ENCODE results near the gene RPL10.
A peak's percentile ranks its signal among the peaks of the same experiment; 100 is the strongest.

RPL10 gene

DNA sequence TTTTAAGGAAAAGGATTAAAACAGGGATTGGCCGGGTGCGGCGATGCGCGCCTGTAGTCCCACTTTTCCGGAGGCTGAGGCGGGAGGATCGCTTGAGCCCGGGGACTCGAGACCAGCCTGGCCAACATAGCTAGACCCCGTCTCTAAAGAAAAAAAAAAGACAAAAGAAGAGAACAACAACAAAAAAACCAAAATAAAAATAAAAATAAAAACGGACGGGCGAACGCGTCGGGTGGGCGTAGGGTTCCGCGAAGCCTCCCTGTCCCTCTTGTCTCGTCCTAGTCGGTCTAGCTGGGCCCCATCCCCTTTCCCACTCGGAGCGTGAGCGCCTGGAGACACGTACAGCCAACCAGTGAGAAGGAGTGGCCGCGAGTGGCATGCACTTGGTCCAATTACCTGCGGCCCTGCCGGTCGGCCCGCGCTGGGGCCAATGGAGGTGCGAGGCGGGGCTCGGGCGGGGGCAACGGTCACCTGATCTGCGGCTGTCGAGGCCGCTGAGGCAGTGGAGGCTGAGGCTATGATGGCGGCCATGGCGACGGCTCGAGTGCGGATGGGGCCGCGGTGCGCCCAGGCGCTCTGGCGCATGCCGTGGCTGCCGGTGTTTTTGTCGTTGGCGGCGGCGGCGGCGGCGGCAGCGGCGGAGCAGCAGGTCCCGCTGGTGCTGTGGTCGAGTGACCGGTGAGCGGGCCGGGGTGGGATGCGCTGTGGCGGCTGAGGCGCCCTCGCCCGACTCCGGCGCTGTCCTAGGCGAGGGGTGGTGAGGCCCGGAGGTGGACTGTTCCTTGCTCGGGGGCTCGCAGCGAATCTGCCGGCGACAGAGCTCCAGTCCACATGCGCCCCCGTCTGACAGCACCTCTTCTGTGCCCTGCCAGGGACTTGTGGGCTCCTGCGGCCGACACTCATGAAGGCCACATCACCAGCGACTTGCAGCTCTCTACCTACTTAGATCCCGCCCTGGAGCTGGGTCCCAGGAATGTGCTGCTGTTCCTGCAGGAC, 30.3 kb downstream of the RPL10 start, which contains the start of gene ATP6AP1:
Gene ATP6AP1, plus strand, starts transcription at position 502 of the 996 bp plus-strand sequence. Its CDS starts 16 bp downstream, at position 518.
- DNase-seq (ENCODE audit: low read depth in 3 of 3, low spot score in 1 of 3) = peak; percentile 68 to 72 (median 70)

DNA sequence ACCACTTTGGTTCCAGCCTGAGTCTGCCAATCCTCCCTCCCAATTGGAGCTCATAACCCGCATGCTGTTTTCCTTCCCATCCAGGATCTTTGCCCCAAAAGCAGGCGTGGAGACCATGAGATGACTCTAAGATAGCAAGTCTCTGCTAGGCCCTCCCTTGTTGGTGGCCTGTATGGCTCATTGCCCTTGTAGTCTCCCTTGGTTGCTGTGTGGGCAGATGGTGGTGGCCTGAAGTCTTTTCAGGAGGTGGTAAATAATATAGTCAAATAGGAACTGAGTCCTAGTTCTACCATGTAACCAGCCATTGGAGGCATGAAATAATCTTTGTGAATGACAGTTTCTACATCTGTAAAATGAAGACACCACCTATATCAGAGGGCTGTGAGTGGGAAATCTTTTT, 31.5 kb downstream of the RPL10 start:
- DNase-seq (ENCODE audit: low read depth in 3 of 3, low spot score in 1 of 3) = no peak

DNA sequence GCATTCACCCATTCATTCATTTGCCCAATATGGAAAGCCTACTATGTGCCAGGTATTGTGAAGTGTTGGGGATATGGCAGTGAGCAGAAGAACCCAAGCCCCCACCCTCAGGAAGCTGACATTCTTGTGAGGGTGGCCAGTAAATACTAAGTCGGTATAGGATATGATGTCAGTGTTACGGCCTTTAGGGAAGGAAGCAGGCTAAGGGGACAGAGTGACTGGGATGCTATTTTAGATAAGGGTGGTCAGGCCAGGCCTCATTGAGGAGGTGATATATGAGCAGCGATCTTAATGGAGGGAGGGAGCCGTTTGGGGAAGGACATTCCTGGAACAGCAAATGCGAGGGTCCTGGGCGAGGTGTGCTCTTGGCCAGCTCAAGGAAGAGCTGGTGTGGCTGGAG, 32.3 kb downstream of the RPL10 start:
- DNase-seq (ENCODE audit: low read depth in 3 of 3, low spot score in 1 of 3) = no peak

DNA sequence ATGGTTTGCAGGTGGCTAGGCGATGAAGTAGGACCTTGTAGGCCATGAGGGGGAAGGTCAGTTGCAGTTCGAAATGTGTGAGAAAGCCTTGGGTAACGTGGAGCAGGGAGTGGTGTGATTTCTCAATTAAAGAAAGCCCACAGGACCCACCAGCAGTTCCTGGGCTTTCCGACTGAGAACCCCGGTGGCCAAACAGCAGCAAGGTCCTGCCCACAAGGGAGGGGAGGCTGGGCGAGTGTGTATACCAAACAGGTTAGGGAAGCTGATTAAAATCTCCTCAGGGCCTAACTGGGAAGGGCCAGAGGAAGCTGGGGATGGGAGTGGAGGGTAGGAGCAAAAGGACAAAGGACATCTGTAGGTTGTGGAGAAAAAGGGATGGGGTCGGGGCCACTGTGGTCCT, 32.7 kb downstream of the RPL10 start:
- DNase-seq (ENCODE audit: low read depth in 3 of 3, low spot score in 1 of 3) = no peak

DNA sequence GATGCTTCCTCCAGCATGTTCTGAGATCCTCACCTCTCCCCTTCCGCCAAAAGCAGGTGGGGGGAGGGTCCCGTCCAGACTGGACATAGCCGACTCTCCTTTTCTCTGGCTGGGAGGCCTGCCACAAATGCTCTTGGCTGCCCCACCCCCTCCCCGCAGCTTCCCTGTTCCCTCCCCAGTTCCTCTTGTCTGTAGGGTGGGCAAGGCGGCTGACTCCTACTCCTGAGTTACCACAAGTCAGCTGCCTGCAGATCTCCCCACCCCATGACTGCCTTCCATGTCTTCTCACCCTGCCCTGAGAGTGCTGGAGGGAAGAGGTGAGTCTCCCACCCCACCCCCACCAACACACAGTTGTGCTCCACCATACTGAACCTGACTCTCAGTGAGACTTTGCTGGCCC, 33.2 kb downstream of the RPL10 start:
- DNase-seq (ENCODE audit: low read depth in 3 of 3, low spot score in 1 of 3) = no peak

DNA sequence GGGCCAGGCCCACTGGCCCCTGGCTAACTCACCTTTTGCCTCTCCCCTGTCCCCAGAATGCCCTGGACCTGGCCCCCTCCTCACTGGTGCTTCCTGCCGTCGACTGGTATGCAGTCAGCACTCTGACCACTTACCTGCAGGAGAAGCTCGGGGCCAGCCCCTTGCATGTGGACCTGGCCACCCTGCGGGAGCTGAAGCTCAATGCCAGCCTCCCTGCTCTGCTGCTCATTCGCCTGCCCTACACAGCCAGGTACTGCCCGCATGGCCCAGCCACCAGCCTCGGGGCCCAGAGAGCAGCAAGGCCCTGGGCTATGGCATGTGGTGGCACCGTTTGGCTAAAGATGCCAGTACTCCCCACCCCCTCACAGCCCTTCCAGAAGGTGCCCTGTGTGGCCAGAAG, 34.0 kb downstream of the RPL10 start:
- DNase-seq (ENCODE audit: low read depth in 3 of 3, low spot score in 1 of 3) = no peak

DNA sequence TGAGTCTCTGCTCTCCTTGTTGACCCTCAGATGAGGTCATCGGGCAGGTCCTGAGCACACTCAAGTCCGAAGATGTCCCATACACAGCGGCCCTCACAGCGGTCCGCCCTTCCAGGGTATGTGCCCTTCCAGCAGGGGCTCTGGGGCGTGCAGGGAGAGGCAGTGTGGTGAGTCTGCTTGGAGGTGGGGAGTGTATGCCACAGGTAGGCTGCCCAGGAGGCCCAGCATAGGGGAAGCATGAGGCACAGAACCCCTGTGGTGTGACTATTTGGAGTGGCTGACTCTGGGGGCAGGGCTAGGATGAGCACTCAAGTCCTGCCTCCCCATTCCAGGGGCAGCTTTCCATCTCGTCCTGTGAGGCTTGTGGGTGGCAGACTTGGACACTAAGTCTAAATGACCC, 35.4 kb downstream of the RPL10 start:
- no peak for DNase-seq (ENCODE audit: low read depth in 3 of 3, low spot score in 1 of 3)

DNA sequence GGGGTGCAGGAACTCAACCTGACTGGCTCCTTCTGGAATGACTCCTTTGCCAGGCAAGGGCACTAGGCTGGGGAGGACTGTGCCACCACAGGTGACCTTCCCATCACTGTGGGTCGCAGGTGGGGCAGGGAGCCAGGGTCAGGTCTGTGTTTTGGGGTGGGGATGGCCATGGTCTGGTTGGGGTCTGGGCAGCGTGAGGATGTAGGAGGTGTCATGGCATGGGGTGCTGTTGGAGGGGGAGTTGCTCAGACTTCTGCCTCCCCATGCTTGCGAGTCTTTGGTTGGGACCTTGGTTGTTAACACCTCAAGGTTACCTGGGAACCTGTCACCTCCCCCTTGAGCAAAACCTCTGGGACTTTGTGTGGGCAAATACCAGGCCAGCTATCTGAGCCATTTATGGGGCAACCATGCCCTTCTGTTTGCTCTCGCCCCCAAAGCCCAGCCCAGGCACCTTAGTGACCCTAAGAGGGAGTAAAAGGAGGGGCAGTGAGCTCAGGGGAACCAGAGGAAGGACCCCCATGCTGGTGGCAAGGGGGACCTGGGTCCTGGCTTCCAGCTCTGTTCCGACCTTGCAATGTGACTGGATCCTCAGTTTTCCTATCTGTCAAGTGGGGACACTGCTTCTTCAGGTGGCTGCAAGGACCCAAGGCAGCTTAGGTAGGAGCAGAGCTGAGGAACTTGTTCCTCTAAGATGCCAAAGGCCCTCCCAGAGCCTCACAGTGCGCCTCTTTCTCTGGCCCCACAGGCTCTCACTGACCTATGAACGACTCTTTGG, 36.4 kb downstream of the RPL10 start:
- DNase-seq (ENCODE audit: low read depth in 3 of 3, low spot score in 1 of 3) = no peak

DNA sequence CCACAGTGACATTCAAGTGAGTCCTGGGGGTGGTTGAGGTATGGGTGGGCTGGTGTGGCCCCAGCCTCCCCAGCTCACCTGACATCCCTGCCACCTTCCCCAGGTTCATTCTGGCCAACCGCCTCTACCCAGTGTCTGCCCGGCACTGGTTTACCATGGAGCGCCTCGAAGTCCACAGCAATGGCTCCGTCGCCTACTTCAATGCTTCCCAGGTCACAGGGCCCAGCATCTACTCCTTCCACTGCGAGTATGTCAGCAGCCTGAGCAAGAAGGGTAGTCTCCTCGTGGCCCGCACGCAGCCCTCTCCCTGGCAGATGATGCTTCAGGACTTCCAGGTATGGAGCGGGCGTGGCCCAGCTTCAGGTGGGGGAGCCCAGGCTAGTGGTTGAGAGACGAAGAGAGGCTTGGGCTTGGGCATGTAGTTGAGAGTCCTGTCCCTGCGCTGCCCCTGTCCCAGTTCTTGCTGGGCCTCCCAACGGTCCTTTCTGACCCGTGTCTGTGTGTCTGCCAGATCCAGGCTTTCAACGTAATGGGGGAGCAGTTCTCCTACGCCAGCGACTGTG, 37.1 kb downstream of the RPL10 start:
- DNase-seq (ENCODE audit: low read depth in 3 of 3, low spot score in 1 of 3) = no peak

DNA sequence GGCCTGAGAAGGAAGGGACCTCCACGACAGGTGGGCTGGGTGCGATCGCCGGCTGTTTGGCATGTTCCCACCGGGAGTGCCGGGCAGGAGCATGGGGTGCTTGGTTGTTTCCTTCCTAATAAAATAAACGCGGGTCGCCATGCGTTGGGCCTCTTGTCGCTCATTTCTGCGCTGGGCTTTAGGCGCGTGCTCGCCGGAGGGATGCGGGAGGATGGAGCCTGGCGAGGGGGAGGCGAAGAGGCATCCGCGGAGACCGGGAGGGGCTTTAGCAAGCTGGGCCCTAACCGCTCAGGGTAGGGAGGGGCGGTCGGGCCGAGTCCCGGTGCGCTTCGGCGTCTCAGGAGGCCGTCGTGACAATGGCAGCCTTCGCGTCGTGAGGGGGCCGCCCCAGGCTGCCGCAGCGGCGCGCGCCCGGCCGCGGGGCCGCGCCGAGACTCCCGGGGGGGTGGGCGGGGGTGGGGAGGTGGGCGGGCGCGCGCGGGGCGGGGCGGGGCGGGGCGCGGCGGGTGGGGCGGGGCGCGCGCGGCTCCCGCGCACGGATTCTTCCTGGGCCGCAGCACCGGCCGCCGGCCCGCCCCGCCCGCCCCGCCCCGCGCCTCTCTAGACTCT, 38.3 kb downstream of the RPL10 start:
- peak in 1 of 3 donors; percentile 32 for DNase-seq (ENCODE audit: low read depth in 3 of 3, low spot score in 1 of 3)

DNA sequence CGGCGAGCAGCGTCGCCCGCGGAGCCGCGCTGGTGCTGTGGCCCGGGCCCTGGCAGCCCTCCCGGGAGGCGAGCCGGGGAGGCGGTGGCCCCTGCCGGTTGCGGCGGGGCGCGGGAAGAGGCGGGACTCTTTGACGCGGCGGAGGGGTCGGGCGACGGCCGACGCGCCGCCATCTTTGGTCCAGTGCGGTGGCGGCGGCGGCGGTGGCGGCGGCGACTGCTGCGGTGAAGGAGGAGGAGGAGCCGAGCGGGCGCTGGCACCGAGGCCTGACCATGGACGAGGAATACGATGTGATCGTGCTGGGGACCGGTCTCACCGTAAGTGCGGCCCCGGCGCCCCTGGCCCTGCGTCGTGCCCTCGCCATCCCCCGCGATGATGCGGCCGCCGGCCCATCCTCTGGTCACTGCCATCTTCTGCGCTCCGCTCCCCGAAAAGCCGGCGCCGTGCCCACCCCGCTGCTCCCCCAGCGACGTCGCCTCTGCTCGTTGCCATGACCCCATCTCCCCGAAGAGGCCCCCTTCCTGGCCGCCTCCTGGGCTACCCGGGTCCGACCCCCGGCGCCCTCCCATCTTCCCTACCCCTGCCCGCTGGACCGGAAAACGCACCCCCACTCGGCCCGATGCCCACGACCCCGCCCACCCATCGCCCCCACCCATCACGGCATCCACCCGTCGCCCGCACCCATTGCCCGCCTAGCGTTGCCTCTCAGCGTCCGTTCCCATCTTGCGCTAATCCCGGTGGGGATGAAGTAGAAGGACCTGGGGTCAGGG, 39.0 kb downstream of the RPL10 start, which contains the start of gene GDI1:
Gene GDI1, plus strand, starts transcription at position 172 of the 770 bp plus-strand sequence. Its CDS starts 101 bp downstream, at position 273.
- peak in 1 of 3 donors; percentile 37 for DNase-seq (ENCODE audit: low read depth in 3 of 3, low spot score in 1 of 3)

DNA sequence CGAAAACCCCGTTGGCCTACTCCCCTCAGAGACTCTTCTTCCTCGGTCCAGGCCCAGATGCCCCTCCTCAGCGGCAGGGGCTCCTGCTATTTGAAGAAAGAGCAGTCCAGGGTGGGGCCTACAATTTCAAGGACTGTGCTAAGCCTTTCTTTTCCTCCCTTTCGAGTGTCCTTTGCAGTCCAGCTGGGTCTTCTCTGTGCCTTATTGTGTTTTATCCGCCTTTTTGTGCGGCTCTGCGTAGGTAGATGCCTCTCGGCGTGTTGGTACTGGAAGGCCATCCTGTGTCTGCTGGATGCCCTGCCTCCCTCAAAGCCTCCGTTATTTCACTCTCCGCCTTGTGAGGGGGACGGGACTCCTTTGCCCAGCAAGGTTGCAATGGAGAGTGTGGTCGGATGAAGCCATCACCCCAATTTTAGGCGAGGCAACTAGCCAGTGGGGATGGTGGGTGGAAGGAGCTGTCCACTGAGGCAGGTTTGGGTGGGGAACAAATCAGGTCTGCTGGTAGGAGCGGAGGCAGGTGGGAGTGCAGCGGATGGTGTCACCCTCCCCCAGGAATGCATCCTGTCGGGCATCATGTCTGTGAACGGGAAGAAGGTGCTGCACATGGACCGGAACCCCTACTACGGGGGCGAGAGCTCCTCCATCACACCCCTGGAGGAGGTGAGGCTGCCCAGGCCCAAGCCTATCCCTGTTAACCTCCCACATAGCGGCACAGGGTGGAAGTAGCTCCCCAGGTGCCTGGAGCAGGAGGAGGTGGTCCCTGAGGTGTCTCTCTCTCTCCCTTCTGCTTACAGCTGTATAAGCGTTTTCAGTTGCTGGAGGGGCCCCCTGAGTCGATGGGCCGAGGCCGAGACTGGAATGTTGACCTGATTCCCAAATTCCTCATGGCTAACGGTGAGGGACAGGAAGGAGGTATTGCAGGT, 40.1 kb downstream of the RPL10 start:
- no peak for DNase-seq (ENCODE audit: low read depth in 3 of 3, low spot score in 1 of 3)

DNA sequence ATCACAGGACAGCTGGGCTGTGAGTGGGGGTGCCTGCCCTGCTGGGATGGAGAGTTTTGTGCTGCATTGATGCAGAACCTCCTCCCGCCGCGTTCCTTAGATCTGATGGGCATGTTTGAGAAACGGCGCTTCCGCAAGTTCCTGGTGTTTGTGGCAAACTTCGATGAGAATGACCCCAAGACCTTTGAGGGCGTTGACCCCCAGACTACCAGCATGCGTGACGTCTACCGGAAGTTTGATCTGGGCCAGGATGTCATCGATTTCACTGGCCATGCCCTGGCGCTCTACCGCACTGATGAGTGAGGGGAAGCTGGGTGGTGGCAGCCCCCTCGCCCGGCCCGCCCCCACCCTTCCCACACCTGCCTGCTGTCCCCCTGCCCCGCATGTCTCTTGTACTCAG, 41.7 kb downstream of the RPL10 start:
- DNase-seq (ENCODE audit: low read depth in 3 of 3, low spot score in 1 of 3) = no peak

DNA sequence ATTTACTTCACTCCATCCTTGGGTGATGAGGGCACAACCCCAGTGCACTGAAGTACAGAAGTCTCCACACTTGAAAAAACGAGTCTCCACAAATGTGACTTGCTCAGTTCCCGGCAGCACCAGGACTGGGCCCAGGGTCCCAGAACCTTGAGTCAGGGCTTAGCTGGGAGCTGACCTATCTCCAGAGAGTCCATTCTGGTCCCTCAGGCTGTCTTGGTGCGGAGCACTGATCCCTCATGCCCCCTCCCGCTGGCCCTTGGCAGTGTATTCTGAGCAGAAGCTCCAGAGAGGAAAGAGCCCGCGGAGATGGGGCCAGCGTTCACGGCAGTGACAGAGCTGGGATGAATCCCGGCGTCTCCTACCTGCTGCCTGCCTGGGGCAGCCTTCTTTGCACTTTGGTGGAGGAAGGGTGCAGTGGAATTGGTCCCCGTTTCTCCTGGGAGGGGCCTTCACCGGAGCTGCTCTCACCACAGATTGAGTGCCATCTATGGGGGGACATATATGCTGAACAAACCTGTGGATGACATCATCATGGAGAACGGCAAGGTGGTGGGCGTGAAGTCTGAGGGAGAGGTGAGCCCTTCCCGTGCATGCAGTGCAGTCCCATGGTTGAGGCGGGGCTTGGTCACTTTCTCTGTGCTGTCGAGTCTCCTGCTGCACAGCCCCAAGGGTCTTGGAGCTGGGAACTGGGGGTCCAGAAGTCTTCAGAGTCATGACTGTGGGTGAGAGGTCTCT, 42.6 kb downstream of the RPL10 start:
- DNase-seq (ENCODE audit: low read depth in 3 of 3, low spot score in 1 of 3) = no peak

DNA sequence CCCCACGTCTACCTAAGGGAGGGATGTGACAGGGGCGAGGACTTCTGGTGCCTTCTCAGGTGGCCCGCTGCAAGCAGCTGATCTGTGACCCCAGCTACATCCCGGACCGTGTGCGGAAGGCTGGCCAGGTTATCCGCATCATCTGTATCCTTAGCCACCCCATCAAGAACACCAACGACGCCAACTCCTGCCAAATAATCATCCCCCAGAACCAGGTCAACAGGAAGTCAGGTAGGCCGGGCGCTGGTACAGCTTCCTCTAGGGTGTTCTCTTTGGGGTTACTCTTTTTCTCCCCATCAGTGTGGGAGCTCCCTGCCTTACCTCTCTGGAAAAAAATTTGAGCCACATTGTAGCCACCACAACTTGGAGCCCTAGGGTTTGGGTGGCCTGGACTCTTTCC, 43.4 kb downstream of the RPL10 start:
- DNase-seq (ENCODE audit: low read depth in 3 of 3, low spot score in 1 of 3) = no peak

DNA sequence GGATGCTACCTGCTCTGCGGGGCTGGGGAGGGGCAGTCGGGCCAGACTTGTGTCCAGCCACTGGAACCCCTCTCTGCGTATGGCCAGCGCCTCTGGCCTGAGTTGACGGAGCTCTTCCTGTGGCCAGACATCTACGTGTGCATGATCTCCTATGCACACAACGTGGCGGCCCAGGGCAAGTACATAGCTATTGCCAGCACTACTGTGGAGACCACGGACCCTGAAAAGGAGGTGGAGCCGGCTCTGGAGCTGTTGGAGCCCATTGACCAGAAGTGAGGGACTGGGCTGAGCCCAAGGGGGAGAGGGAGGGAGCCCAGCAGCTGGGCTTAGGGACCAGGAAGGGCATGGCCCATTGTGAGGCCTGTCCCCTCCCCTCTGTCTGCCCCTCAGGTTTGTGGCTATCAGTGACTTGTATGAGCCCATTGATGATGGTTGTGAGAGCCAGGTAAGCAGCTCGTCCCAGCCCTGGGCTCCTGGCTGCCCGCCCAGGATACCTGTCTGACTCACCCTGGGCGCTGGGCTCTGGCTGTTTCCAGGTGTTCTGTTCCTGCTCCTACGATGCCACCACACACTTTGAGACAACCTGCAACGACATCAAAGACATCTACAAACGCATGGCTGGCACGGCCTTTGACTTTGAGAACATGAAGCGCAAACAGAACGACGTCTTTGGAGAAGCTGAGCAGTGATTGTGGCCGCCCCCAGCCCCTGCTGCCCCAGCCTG, 44.0 kb downstream of the RPL10 start:
- DNase-seq (ENCODE audit: low read depth in 3 of 3, low spot score in 1 of 3) = no peak

DNA sequence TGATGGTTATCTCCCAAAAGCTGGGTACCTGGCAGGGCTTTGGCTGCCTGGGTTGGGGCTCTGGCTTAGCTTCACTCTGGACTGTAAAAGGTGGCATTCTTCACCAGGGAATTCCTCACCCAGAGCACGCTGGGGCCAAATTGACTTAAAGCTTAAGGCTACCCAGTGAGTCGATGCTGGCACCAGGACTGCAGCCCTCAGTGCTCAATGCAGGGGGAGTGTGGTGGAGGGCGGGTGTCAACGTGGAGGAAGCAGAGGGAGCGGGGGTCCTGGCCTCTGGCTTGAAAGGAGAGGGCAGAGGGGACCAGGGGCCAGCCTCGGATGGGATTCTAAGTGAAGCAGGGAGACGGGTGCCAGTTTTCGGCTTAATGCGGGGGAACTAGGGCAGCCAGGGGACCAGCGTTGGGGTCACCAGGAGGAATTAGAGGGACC, 45.3 kb downstream of the RPL10 start:
- DNase-seq (ENCODE audit: low read depth in 3 of 3, low spot score in 1 of 3) = no peak

All from stimulated activated CD4-positive, alpha-beta T cell treated with anti-CD3 and anti-CD28 coated beads, TNF-alpha, amount 100 ng/mL, for 1 hour (primary cell).